Activated naive CD4-positive, alpha-beta T cell treated with anti-CD3 and anti-CD28 coated beads, Interleukin-2, amount 50 U/mL, for 16 hours (primary cell): Measurements from ENCODE around the gene KLHL24.
"Not testable (repeated sequence)": the region's sequence is repeated elsewhere in the genome, so short reads cannot be mapped to it uniquely, and the experiment has no call there.

ENCODE experiments used
- DNase-seq: peaks from one replicate; pipeline ENCODE4 v3.0.0-alpha.2; 2020

KLHL24 gene

GRCh38 chr3:183697610-183698317 is 62.3 kb downstream of the KLHL24 start, which contains the start of gene YEATS2:
Gene YEATS2, plus strand, starts transcription at chr3:183697797. Its CDS starts 17,366 bp downstream, at chr3:183715163.
- peak; percentile 79 for DNase-seq

DNA sequence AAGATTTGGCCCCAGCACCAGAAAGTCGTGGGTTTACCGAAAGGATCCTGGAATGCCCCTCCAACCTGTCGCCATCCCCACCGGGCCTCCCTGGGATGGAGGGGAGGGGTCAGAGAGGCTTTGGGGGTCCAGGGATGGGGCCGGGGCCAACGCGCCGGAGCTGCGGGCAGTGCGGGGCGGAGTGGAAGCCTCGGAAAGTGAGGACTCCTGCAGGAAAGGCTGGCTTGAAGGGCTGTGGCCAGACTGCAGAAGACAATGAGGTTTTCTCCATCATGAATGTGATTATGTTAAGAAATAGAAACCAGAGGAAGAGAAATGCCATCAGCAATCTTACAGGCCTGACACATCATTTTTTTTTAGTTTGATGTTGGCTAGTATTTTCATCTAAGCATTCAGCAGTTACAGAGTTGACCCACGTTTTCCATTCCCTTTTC is 62.9 kb downstream of the KLHL24 start:
- DNase-seq, result peak; percentile 35

DNA sequence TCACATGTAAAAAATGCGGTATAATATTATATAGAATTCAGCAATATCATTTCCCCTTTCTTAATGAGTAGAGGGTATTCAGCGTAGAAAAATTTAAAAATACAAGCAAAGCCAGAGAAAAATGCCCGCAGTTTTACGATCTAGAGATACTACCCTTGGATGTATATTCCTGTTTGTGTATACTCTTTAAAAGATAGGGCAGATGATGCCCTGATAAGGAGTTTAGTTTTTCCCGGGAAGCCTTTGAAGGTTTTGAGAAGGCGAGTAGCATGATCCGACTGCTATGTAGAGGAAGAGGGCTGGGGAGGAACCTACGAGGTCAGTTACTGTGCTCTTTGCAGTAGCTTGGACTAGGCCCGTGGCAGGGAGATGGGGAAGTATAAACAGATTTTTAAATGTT is 63.3 kb downstream of the KLHL24 start:
- DNase-seq, result no peak

DNA sequence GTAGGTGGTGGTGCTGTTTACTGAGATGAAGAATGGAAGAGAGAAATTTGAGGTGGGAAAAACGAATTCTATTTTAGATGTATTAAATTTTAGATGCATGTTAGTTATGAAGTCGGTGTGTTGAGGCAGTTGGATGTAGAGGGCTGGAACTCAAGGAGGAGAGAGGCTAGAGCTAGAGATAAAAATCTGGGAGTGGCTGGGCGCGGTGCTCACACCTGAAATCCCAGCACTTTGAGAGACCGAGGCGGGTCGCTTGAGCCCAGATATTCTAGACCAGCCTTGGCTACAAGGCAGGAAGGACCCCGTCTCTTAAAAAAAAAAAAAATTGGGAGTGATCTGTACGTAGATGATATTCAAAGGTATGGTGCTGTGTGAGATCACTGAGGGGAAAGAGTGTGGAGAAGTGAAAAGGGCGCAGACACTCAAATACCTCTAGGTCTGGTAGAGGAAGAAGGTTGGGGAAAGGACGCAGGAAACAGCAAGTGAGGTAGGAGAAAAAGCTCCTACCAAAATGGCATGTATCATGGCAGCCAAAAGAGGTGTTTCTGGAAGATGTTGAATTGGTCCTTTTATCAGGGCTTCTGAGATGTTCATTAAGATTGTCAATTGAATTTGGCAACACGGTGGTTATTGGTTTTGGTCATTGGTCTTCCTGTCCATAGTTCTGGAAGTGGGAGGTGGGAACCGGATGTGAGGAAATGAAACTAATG is 64.0 kb downstream of the KLHL24 start:
- DNase-seq, result no peak

DNA sequence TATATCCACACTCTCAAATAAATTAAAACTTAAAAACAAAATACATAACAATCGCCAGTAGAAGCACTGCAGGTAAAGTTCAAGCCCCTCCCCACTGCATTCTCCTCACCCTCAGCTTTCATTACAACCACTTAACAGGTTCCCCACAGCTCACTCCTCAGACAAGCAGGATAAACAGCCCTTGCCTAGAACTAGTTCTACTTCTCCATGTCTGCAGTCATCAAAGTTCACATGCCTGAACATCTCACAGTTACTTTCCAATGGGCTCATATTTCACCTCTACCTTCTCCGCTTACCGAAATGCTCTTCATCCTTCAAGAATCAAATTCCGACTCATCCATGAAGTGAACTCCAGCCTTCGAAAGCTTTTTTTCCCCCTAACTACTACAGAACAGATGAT is 66.3 kb downstream of the KLHL24 start:
- DNase-seq, result no peak

GRCh38 chr3:183703892-183704291 is 68.5 kb downstream of the KLHL24 start:
- not testable (repeated sequence) for DNase-seq

- DNase-seq, result no peak
These were observed 74.8 kb downstream of the KLHL24 start for GRCh38 chr3:183710231-183710630.

DNA sequence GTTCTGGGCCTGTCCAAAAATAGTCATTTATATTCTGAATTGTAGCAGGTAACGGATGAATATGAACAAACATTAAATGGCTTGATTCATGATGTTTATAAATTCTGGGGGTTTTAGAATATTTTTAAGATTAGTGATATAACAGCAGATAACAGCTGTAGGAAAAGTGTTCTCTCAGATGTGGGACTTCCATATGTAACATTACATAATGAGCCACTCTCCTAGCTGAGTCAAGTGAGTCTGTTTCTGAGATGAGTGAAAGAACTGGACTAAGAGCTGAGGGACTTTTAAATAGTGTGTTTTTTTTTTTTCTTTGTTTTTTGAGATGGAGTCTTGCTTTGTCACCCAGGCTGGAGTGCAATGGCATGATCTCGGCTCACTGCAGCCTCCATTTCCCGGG is 76.1 kb downstream of the KLHL24 start:
- no peak for DNase-seq

GRCh38 chr3:183714622-183715021 is 79.2 kb downstream of the KLHL24 start:
- DNase-seq, result no peak

GRCh38 chr3:183718012-183718411 is 82.6 kb downstream of the KLHL24 start:
- DNase-seq, result no peak

DNA sequence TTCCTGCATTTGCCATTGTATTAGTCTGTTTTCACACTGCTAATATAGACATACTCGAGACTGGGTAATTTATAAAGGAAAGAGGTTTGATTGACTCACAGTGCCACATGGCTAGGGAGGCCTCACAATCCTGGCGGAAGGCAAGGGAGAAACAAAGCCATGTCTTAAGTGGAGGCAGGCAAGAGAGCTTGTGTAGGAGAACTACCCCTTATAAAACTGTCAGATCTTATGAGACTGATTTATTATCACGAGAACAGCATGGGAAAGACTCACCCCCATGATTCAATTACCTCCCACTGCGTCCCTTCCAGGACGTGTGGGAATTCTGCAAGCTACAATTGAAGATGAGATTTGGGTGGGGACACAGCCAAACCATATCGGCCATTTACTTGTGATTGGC is 90.0 kb downstream of the KLHL24 start:
- DNase-seq, result no peak

- no peak for DNase-seq
These were observed 92.8 kb downstream of the KLHL24 start for GRCh38 chr3:183728204-183728603.

- no peak for DNase-seq
These were observed 94.9 kb downstream of the KLHL24 start for GRCh38 chr3:183730361-183730760.

- no peak for DNase-seq
These were observed 96.2 kb downstream of the KLHL24 start for GRCh38 chr3:183731611-183732010.

- no peak for DNase-seq
These were observed 98.1 kb downstream of the KLHL24 start for GRCh38 chr3:183733553-183733952.
